PC-9 (cell line): ENCODE measurements around the gene ZNF423. TPM values are rescaled to one million over a fixed set of nuclear protein-coding genes. Genes with fewer than 3 reads are reported as not detected.

Source experiments
- BruUV-seq: library from RNA; stranded (reverse); fragments of 400-500 nt; replicated peaks from 2 replicates; lab custom pipeline; 2021; lab: Mats Ljungman, UMichigan
- CTCF ChIA-PET: fragments of 300-600 bp; sonication (Branson Sonifier 250); formaldehyde crosslinking; loops from one replicate; lab custom pipeline; 2022; ENCODE audit warnings: antibody characterized with exemption; lab: Charles Lee
- POLR2A ChIA-PET: fragments of 300-600 bp; sonication (Branson Sonifier 250); formaldehyde crosslinking; loops from one replicate; lab custom pipeline; 2022; ENCODE audit warnings: antibody characterized with exemption; ENCODE audit not compliant: unreplicated experiment; lab: Charles Lee
- DNase-seq, 2 experiments: peaks; one replicate each; pipeline versions ENCODE4 v3.0.0 to v3.0.0-alpha.2; 2015 to 2022; ENCODE audit warnings: mixed read lengths in 1 of 2
- H2AFZ ChIP-seq: fragments of 200-600 bp; sonication (generic); 2 replicates; pipeline ENCODE4 v1.8.1; 2017; ENCODE audit warnings: antibody characterized with exemption
- H3F3A ChIP-seq: fragments of 200-600 bp; sonication (generic); 2 replicates; pipeline ENCODE4 v1.8.1; 2017; ENCODE audit warnings: antibody characterized with exemption, mild to moderate bottlenecking, low read depth; ENCODE audit not compliant: insufficient read depth
- H3K27ac ChIP-seq: fragments of 200-600 bp; sonication (generic); 2 replicates; pipeline ENCODE4 v1.6.1; 2016; ENCODE audit warnings: mixed run types
- H3K27me3 ChIP-seq: fragments of 200-600 bp; sonication (generic); 2 replicates; pipeline ENCODE4 v1.6.1; 2016; ENCODE audit warnings: low read depth, mixed run types; ENCODE audit not compliant: insufficient read depth
- H3K36me3 ChIP-seq: fragments of 200-600 bp; sonication (generic); 2 replicates; pipeline ENCODE4 v1.6.1; 2016; ENCODE audit warnings: low read depth, mixed run types
- H3K4me1 ChIP-seq: fragments of 200-600 bp; sonication (generic); replicated peaks from 2 replicates; pipeline ENCODE4 v1.6.1; 2016; ENCODE audit warnings: mixed run types; ENCODE audit not compliant: insufficient read depth
- H3K4me2 ChIP-seq: fragments of 200-600 bp; sonication (generic); 2 replicates; pipeline ENCODE4 v1.6.1; 2017; ENCODE audit warnings: mixed run types
- H3K4me3 ChIP-seq: fragments of 200-600 bp; sonication (generic); 2 replicates; pipeline ENCODE4 v1.6.1; 2016; ENCODE audit warnings: mixed run types
- H3K79me2 ChIP-seq: fragments of 200-600 bp; sonication (generic); 2 replicates; pipeline ENCODE4 v1.6.1; 2017; ENCODE audit warnings: low read depth, mixed run types
- H3K9me2 ChIP-seq: fragments of 200-600 bp; sonication (generic); 2 replicates; pipeline ENCODE4 v1.8.1; 2017; ENCODE audit warnings: mild to moderate bottlenecking; ENCODE audit not compliant: insufficient read depth
- H3K9me3 ChIP-seq: fragments of 200-600 bp; sonication (generic); 2 replicates; pipeline ENCODE4 v1.8.1; 2016; ENCODE audit warnings: low read depth; ENCODE audit not compliant: insufficient read depth
- H4K20me1 ChIP-seq: fragments of 200-600 bp; sonication (generic); 2 replicates; pipeline ENCODE4 v1.8.1; 2017; ENCODE audit not compliant: insufficient read depth
- CTCF ChIP-seq: fragments of 200-600 bp; sonication (generic); conservative IDR thresholded peaks from 2 replicates; pipeline ENCODE4 v1.6.1; 2017; ENCODE audit warnings: mixed run types, antibody characterized with exemption, mild to moderate bottlenecking, moderate library complexity
- EZH2 ChIP-seq: fragments of 200-600 bp; sonication (generic); IDR thresholded peaks from 2 replicates; pipeline ENCODE4 v1.8.0; 2017; ENCODE audit warnings: antibody characterized with exemption, low read depth
- intact Hi-C: fragments of 100-400 bp; cut with micrococcal nuclease; formaldehyde crosslinking; loops from one replicate; pipeline ENCODE4 v1.10.0; 2022; ENCODE audit not compliant: unreplicated experiment
- total RNA-seq: library from RNA; stranded (reverse); gene quantifications from 2 replicates; pipeline ENCODE4 v1.2.3, GENCODE V29; 2021

Gene ZNF423
- total RNA-seq, 1 experiment from 2014 or later, result not detected

GRCh38 chr16:49660626-49661025, 195.3 kb downstream of the ZNF423 start:
- POLR2A ChIA-PET, result no interaction called here
- intact Hi-C loops, result no loop called here
- Histone ChIP-seq H3K4me3 (no peak overlapping the region), H3K27ac (no peak overlapping the region), H3K9me2 (no peaks in the 10 kb centered on the region), H3K27me3 (peaks cover 86% of the 10 kb centered on the region), H2AFZ (no peak overlapping the region), H3K4me1 (no peaks in the 10 kb centered on the region), H3K36me3 (no peaks in the 10 kb centered on the region), H4K20me1 (no peaks in the 10 kb centered on the region), H3K4me2 (no peak overlapping the region), H3F3A (no peaks in the 10 kb centered on the region), H3K9me3 (no peaks in the 10 kb centered on the region), H3K79me2 (no peaks in the 10 kb centered on the region)
- DNase-seq, result no peak
- TF ChIP-seq EZH2 (no peak), CTCF (no peak)
- no TSS peak for BruUV-seq
- CTCF ChIA-PET, result no interaction called here

GRCh38 chr16:49659356-49659755, 196.6 kb downstream of the ZNF423 start:
- TF ChIP-seq EZH2 (no peak), CTCF (no peak)
- BruUV-seq, result no TSS peak
- ChIA-PET POLR2A (no interaction called here), CTCF (no interaction called here)
- no peaks in the 10 kb centered on the region for H3F3A ChIP-seq
- no peaks in the 10 kb centered on the region for H3K9me3 ChIP-seq
- peaks cover 82% of the 10 kb centered on the region for H3K27me3 ChIP-seq
- H3K9me2 ChIP-seq, result no peaks in the 10 kb centered on the region
- DNase-seq, result no peak
- H3K4me3 ChIP-seq, result no peak overlapping the region
- no peak overlapping the region for H3K27ac ChIP-seq
- H3K4me1 ChIP-seq, result no peaks in the 10 kb centered on the region
- no peaks in the 10 kb centered on the region for H3K36me3 ChIP-seq
- H4K20me1 ChIP-seq, result no peaks in the 10 kb centered on the region
- H2AFZ ChIP-seq, result no peak overlapping the region
- H3K79me2 ChIP-seq, result no peaks in the 10 kb centered on the region
- no peak overlapping the region for H3K4me2 ChIP-seq
- intact Hi-C loops, result no loop called here

- Histone ChIP-seq H3K36me3 (no peaks in the 10 kb centered on the region), H3K9me3 (no peaks in the 10 kb centered on the region), H3K4me3 (no peak overlapping the region), H3K79me2 (no peaks in the 10 kb centered on the region), H3K4me1 (no peaks in the 10 kb centered on the region), H3K27ac (no peak overlapping the region), H2AFZ (no peak overlapping the region), H4K20me1 (no peaks in the 10 kb centered on the region), H3K4me2 (no peak overlapping the region), H3F3A (no peaks in the 10 kb centered on the region), H3K27me3 (peaks cover 74% of the 10 kb centered on the region), H3K9me2 (no peaks in the 10 kb centered on the region)
- DNase-seq, result no peak
- no TSS peak for BruUV-seq
- POLR2A ChIA-PET, result no interaction called here
- intact Hi-C loops, result no loop called here
- TF ChIP-seq CTCF (no peak), EZH2 (no peak)
- CTCF ChIA-PET, result no interaction called here
These were observed 197.4 kb downstream of the ZNF423 start for GRCh38 chr16:49658531-49658930.
